ENCODE results near the gene TMEM121.

GRCh38 chr14:105536691-105537579, 10.6 kb downstream of the TMEM121 start:
- TF ChIP-seq EZH2phosphoT487 (conservative IDR thresholded peaks at IDR 0.05; ENCODE audit: low read length): no peak
- TF ChIP-seq CTCF (IDR thresholded peaks at IDR 0.05; ENCODE audit: insufficient read depth, low read length, poor library complexity, severe bottlenecking): no peak
